PFSK-1 (cell line): ENCODE data around the gene CDKN2D.

Source experiments
- FOXP2 ChIP-seq: optimal IDR thresholded peaks from 2 replicates; pipeline ENCODE3; 2011; ENCODE audit warnings: borderline replicate concordance, control low read depth, inconsistent platforms; ENCODE audit not compliant: insufficient read depth; ENCODE audit errors: extremely low read length, extremely low read depth
- POLR2AphosphoS5 ChIP-seq: IDR thresholded peaks from 2 replicates; pipeline ENCODE4 v1.6.1; 2012; ENCODE audit warnings: low read depth, mild to moderate bottlenecking, control low read depth, low read length, moderate library complexity
- REST ChIP-seq, 2 experiments: IDR thresholded peaks; 2 replicates each; pipeline versions ENCODE4 v1.6.1 to v1.8.0; 2011 to 2012; ENCODE audit warnings: low read depth in 2 of 2, low read length in 2 of 2, control low read depth in 1 of 2, inconsistent platforms in 1 of 2, mild to moderate bottlenecking in 1 of 2, moderate library complexity in 1 of 2; ENCODE audit not compliant: insufficient read depth in 1 of 2
- SIN3A ChIP-seq: IDR thresholded peaks from 2 replicates; pipeline ENCODE4 v1.6.1; 2012; ENCODE audit warnings: mild to moderate bottlenecking, low read length, moderate library complexity, borderline replicate concordance; ENCODE audit not compliant: insufficient read depth
- TAF1 ChIP-seq: IDR thresholded peaks from 2 replicates; pipeline ENCODE4 v1.6.1; 2012; ENCODE audit warnings: low read length, control low read depth, borderline replicate concordance; ENCODE audit not compliant: insufficient read depth

Gene CDKN2D

DNA sequence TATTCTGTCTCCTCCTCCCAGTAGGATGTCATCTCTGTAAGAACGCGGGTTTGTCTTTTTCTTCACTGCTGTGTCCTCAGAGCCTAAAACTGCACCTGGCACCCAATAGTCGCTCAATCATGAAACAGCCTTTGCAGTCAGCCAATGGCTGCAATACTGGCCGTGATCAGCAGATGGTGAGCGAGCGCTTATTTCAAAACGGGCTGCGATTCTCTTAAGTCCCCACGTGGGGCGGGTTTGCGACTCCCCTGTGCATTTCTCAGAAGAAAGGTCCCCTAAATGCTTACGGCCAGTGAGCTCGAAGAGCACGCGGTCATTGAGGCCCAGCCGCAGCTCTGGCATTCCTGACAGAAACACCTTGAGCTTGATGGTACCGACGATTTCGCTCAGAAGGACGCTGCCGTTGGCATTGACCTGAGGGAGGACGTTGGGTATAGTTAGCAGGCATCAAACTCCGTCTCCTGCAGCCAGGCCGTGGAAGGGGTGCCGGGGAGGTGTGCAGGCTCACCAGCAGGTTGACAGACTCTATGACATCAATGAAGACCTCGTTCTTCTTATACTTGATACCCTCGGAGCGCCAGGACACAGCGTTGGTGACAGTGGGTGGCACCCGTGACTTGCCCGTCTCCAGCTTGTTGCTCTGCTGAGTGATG is 12.3 kb upstream of the CDKN2D start:
- TF ChIP-seq REST (IDR thresholded peaks at IDR 0.05; ENCODE audit: insufficient read depth in 1 of 2, low read depth in 2 of 2, low read length in 2 of 2), result no peak

DNA sequence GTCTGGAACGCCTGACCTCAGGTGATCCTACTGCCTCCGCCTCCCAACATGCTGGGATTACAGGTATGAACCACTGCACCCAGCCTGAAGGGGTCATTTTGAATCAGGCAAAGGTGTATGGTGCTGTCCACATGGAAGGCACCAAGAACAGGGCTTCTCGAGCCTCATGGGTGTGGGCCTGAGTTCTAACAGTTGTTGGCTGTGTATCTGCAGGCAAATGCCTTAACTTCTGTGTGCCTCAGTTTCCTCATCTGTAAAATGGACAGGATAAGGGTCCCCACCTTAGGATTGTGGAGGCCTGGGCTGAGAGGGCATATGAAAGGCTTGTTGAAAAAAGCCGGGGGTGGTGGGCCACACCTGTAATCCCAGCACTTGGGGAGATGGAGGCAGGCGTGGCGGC is 9.2 kb upstream of the CDKN2D start:
- TF ChIP-seq TAF1 (no peak), POLR2AphosphoS5 (no peak), SIN3A (no peak), FOXP2 (no peak), REST (IDR thresholded peaks at IDR 0.05; ENCODE audit: insufficient read depth in 1 of 2, low read depth in 2 of 2, low read length in 2 of 2) (no peak)

DNA sequence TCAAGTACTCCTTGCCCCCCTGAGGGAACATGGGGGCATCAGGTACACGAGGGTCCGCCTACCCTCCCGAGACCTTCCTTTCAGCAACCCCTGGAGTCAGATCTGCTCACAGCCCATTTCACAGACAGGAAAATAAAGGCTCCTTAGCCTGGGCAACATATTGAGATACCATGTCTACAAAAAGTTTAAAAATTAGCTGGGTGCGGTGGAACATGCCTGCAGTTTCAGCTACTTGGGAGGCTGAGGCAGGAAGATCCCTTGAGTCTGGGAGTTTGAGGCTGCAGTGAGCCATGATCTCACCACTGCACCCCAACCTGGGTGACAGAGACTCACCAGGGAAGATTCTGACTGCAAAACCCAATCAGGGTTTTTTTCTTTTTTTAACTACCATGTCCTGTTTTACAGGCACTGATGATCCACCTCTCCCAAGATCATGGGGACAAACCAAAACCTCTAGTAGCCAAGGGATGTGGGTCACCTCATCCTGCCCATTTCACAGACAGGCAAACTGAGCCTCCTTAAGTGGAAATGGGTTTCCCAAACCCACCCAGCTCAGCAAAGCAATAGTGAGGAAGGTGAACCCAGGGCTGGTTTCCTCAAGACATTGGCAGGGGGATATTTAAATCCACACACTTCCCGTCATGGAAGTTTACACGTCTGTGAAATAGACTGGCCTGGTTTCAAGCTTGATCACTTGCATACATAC is 6.4 kb upstream of the CDKN2D start:
- TF ChIP-seq REST (IDR thresholded peaks at IDR 0.05; ENCODE audit: insufficient read depth in 1 of 2, low read depth in 2 of 2, low read length in 2 of 2), result no peak
- no peak for TF ChIP-seq TAF1
- no peak for TF ChIP-seq SIN3A

GRCh38 chr19:10574462-10574861 is 5.7 kb upstream of the CDKN2D start:
- TF ChIP-seq REST (IDR thresholded peaks at IDR 0.05; ENCODE audit: insufficient read depth in 1 of 2, low read depth in 2 of 2, low read length in 2 of 2), result no peak
- TF ChIP-seq SIN3A, result no peak
- TF ChIP-seq TAF1, result no peak
- no peak for TF ChIP-seq POLR2AphosphoS5
- no peak for TF ChIP-seq FOXP2

DNA sequence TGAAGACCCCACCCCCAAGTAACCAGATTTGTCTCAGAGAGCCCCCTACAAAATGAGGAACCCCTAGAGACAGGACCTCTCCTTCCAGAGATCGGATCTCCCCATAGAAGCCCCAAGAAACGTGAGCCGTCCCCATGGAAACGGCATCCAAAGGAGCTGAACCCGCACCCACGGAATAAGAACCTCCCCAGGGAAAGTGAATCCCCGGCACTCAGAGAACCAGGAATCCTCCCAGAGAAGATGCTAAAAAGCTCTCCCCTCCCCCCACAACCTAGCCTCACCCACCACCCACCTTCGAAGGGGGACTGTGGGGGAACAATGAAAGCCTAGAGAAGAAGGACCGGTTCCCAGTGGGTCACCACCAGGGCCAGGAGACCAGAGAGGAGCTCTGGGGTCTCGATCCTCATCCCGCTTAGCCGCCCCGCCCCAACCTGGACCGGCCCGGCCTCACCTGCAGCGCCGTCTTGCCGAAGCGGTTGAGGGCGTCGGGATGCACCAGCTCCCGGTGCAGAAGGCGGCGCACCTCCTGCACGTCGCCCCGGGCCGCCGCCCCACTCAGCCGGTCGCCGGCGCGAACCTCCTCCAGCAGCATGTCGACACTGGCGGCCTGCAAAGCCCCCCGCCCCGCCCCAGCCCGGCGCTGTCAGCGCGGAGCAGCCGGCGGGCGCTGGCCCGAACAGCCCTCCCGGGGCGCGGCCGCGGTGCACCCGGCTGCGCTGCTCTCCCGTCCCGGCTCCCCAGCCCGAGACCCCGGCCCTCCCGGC is 535 bp downstream of the CDKN2D start:
- TF ChIP-seq REST (IDR thresholded peaks at IDR 0.05; ENCODE audit: insufficient read depth in 1 of 2, low read depth in 2 of 2, low read length in 2 of 2), result no peak
- TF ChIP-seq SIN3A, result no peak; the same call in 1 of the 2 replicates
- TF ChIP-seq FOXP2, result no peak
- TF ChIP-seq TAF1, result no peak
- no peak for TF ChIP-seq POLR2AphosphoS5
